Amniotic stem cell (primary cell): ENCODE data around the gene FBH1.
A peak's percentile ranks its signal among the peaks of the same experiment; 100 is the strongest.
"Not testable (repeated sequence)": the region's sequence is repeated elsewhere in the genome, so short reads cannot be mapped to it uniquely, and the experiment has no call there.

Experiments used
- DNase-seq: peaks from one replicate; lab custom pipeline; 2025; lab: John Stamatoyannopoulos, UW

The FBH1 gene

GRCh38 chr10:5876181-5876768 is 13.8 kb upstream of the FBH1 start:
- DNase-seq, result peak; percentile 65

GRCh38 chr10:5877041-5877440 is 13.0 kb upstream of the FBH1 start:
- DNase-seq, result not testable (repeated sequence)

GRCh38 chr10:5882961-5883360 is 7.1 kb upstream of the FBH1 start:
- no peak for DNase-seq

- no peak for DNase-seq
Measured at GRCh38 chr10:5885619-5886018, 4.4 kb upstream of the FBH1 start.

- DNase-seq, result no peak
Measured at GRCh38 chr10:5887029-5887428, 3.0 kb upstream of the FBH1 start.

GRCh38 chr10:5887641-5888040 is 2.4 kb upstream of the FBH1 start:
- DNase-seq, result no peak

GRCh38 chr10:5888351-5888750 is 1.7 kb upstream of the FBH1 start:
- DNase-seq, result no peak

- no peak for DNase-seq
Measured at GRCh38 chr10:5888843-5889623, 1.0 kb upstream of the FBH1 start.

- DNase-seq, result no peak
Measured at GRCh38 chr10:5890452-5890915, 441 bp downstream of the FBH1 start.

GRCh38 chr10:5891009-5891408 is 966 bp downstream of the FBH1 start:
- no peak for DNase-seq

- DNase-seq, result no peak
Measured at GRCh38 chr10:5892007-5892406, 2.0 kb downstream of the FBH1 start.

GRCh38 chr10:5893321-5893720 is 3.3 kb downstream of the FBH1 start:
- no peak for DNase-seq

GRCh38 chr10:5894403-5894802 is 4.4 kb downstream of the FBH1 start:
- DNase-seq, result no peak

GRCh38 chr10:5894873-5895272 is 4.8 kb downstream of the FBH1 start:
- DNase-seq, result no peak

GRCh38 chr10:5895365-5895764 is 5.3 kb downstream of the FBH1 start:
- no peak for DNase-seq

- DNase-seq, result no peak
Measured at GRCh38 chr10:5895804-5896203, 5.8 kb downstream of the FBH1 start.

- no peak for DNase-seq
Measured at GRCh38 chr10:5896208-5897052, 6.4 kb downstream of the FBH1 start.

- no peak for DNase-seq
Measured at GRCh38 chr10:5897053-5897340, 7.0 kb downstream of the FBH1 start.

- DNase-seq, result no peak
Measured at GRCh38 chr10:5897504-5897903, 7.5 kb downstream of the FBH1 start.

GRCh38 chr10:5898163-5898562 is 8.1 kb downstream of the FBH1 start:
- no peak for DNase-seq

- no peak for DNase-seq
Measured at GRCh38 chr10:5900247-5900646, 10.2 kb downstream of the FBH1 start.

GRCh38 chr10:5902511-5903274 is 12.7 kb downstream of the FBH1 start:
- no peak for DNase-seq
